HL-60 (cell line): ENCODE results near the gene SPEN.

Source experiments
- DNase-seq, 2 experiments: peaks; one replicate each; pipeline ENCODE4 v3.0.0-alpha.2; 2010 to 2020; ENCODE audit warnings: low read depth in 1 of 2, low spot score in 1 of 2
- H3K27ac ChIP-seq: fragments of 250-450 bp; sonication (Bioruptor Pico); replicated peaks from 2 replicates; pipeline ENCODE4 v1.5.1; 2020; ENCODE audit warnings: mild to moderate bottlenecking, moderate library complexity
- H3K27me3 ChIP-seq: fragments of 250-450 bp; sonication (Bioruptor Pico); 2 replicates; pipeline ENCODE4 v1.5.1; 2021; ENCODE audit warnings: mild to moderate bottlenecking, moderate library complexity; ENCODE audit not compliant: insufficient read depth, poor library complexity, severe bottlenecking
- H3K4me3 ChIP-seq: replicated peaks from 2 replicates; pipeline ENCODE4 v1.5.1; 2011; ENCODE audit warnings: mild to moderate bottlenecking, control low read depth, low read length; ENCODE audit not compliant: insufficient read depth
- CTCF ChIP-seq: IDR thresholded peaks from one replicate; pipeline ENCODE4 v1.5.1; 2011; ENCODE audit warnings: low read length, control low read depth, inconsistent platforms; ENCODE audit not compliant: insufficient read depth
- GABPA ChIP-seq: IDR thresholded peaks from 2 replicates; pipeline ENCODE4 v1.6.1; 2012; ENCODE audit warnings: low read depth
- POLR2AphosphoS5 ChIP-seq: IDR thresholded peaks from 2 replicates; pipeline ENCODE4 v1.6.1; 2012; ENCODE audit warnings: low read depth
- REST ChIP-seq: IDR thresholded peaks from 2 replicates; pipeline ENCODE4 v1.6.1; 2012; ENCODE audit warnings: low read depth; ENCODE audit not compliant: insufficient replicate concordance
- SPI1 ChIP-seq: IDR thresholded peaks from 2 replicates; pipeline ENCODE4 v1.6.1; 2012; ENCODE audit warnings: low read depth, mild to moderate bottlenecking, borderline replicate concordance

SPEN gene

GRCh38 chr1:15928971-15929965, 81.8 kb downstream of the SPEN start:
- Histone ChIP-seq H3K4me3 (no peak overlapping the region), H3K27ac (no peak overlapping the region), H3K27me3 (no peaks in the 10 kb centered on the region)
- TF ChIP-seq POLR2AphosphoS5 (no peak), GABPA (no peak), REST (no peak), CTCF (no peak), SPI1 (no peak)
- no peak for DNase-seq

DNA sequence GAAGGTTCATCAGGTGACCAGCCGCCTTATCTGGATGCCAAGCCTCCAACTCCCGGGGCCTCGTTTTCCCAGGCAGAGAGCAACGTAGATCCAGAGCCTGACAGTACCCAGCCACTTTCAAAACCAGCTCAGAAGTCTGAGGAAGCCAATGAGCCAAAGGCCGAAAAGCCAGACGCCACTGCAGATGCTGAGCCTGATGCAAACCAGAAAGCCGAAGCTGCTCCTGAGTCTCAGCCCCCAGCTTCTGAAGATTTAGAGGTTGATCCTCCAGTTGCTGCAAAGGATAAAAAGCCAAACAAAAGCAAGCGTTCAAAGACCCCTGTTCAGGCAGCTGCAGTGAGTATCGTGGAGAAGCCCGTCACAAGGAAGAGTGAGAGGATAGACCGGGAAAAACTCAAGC, 83.9 kb downstream of the SPEN start:
- Histone ChIP-seq H3K27me3 (no peaks in the 10 kb centered on the region), H3K4me3 (no peak overlapping the region), H3K27ac (no peak overlapping the region)
- TF ChIP-seq GABPA (no peak), CTCF (no peak), POLR2AphosphoS5 (no peak), REST (no peak), SPI1 (no peak)
- DNase-seq = no peak

DNA sequence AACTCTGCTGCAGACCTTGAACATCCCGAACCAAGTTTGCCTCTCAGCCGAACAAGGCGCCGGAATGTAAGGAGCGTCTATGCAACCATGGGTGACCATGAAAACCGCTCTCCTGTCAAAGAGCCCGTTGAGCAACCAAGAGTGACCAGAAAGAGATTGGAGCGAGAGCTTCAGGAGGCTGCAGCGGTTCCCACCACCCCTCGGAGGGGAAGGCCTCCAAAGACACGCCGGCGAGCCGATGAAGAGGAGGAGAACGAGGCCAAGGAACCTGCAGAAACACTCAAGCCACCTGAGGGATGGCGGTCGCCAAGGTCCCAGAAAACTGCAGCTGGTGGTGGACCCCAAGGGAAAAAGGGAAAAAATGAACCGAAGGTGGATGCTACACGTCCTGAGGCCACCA, 84.4 kb downstream of the SPEN start:
- DNase-seq = no peak
- no peaks in the 10 kb centered on the region for H3K27me3 ChIP-seq
- H3K4me3 ChIP-seq = no peak overlapping the region
- TF ChIP-seq GABPA = no peak
- H3K27ac ChIP-seq = no peak overlapping the region

- DNase-seq = no peak
- H3K4me3 ChIP-seq = no peak overlapping the region
- TF ChIP-seq GABPA (no peak), SPI1 (no peak), REST (no peak), POLR2AphosphoS5 (no peak), CTCF (no peak)
- no peak overlapping the region for H3K27ac ChIP-seq
- H3K27me3 ChIP-seq = no peaks in the 10 kb centered on the region
Measured at GRCh38 chr1:15932612-15933011, 85.1 kb downstream of the SPEN start.
